Right lobe of liver (tissue), 6 donors: ENCODE results near the gene GTF3C2. TPM values are rescaled to one million over a fixed set of nuclear protein-coding genes. Genes with fewer than 3 reads are reported as not detected.

Experiments
- ATAC-seq, 4 donors: fragments of 200-7000 bp; cut with Tn5 transposase; one replicate each; pipeline ENCODE4 v1.9.1; 2020; ENCODE audit warnings: mild to moderate bottlenecking in 4 of 4, moderate library complexity in 4 of 4
- DNase-seq, 3 donors: peaks; one replicate each; pipeline ENCODE4 v3.0.0-alpha.2; 2020
- H3K27ac ChIP-seq, 3 donors: fragments of 200-600 bp; one replicate each; pipeline ENCODE4 v1.8.0; 2022
- H3K27me3 ChIP-seq, 2 donors: fragments of 200-600 bp; one replicate each; pipeline ENCODE4 v1.8.0; 2022
- H3K36me3 ChIP-seq, 4 donors: fragments of 200-600 bp; sonication (generic) in 1 of 4; one replicate each; pipeline versions ENCODE4 v1.5.1 to v1.8.0; 2017 to 2022; ENCODE audit warnings: control low read depth in 1 of 4
- H3K4me1 ChIP-seq, 4 donors: fragments of 200-600 bp; sonication (generic) in 1 of 4; one replicate each; pipeline versions ENCODE4 v1.5.1 to v1.8.0; 2017 to 2022; ENCODE audit warnings: control low read depth in 1 of 4
- H3K4me3 ChIP-seq, 3 donors: fragments of 200-600 bp; one replicate each; pipeline ENCODE4 v1.8.0; 2022
- H3K9me3 ChIP-seq, 4 donors: fragments of 200-600 bp; sonication (generic) in 1 of 4; one replicate each; pipeline versions ENCODE4 v1.5.1 to v1.8.0; 2017 to 2022; ENCODE audit warnings: control low read depth in 1 of 4
- CTCF ChIP-seq, 4 donors: fragments of 200-600 bp in 3 of 4; fragments of 450-650 bp in 1 of 4; IDR thresholded peaks; one replicate each; pipeline versions ENCODE4 v1.5.1 to v1.8.0; 2016 to 2022; ENCODE audit warnings: antibody characterized with exemption in 4 of 4, mild to moderate bottlenecking in 2 of 4
- POLR2A ChIP-seq: fragments of 450-650 bp; IDR thresholded peaks from one replicate; pipeline ENCODE4 v1.6.1; 2017; ENCODE audit warnings: antibody characterized with exemption, mild to moderate bottlenecking
- WGBS: methylation state at CpG from one replicate; pipeline ENCODE4 v1.1.6; 2018; ENCODE audit warnings: low coverage, low lambda C conversion rate; ENCODE audit not compliant: insufficient coverage; ENCODE audit errors: missing lambda C conversion rate; 5-methylcytosine and 5-hydroxymethylcytosine counted together
- intact Hi-C, 2 donors: fragments of 100-400 bp; cut with DNase I; formaldehyde crosslinking; loops; one replicate each; pipeline versions ENCODE4 v1.11.2 to v1.14.1; 2022
- total RNA-seq, 6 experiments: library from RNA; depleted of rRNA in 2 of 6; stranded (reverse); fragments of >200 nt in 2 of 6; fragmentation: NEBNext Ultra II Directional in 3 of 6; extraction: Animal tissue kit (Norgen Biotek cat#: 25700) in 3 of 6; gene quantifications; one replicate each; pipeline versions ENCODE4 v1.1.0 to v1.2.4, GENCODE V29; 2016 to 2023
- donor health status: DM: no; HTN: yes; CAD: no.
- donor health status: DM: no; HTN: no; CAD: no.
- donor health status: DM: no; HTN: no; CAD: no.
- donor health status: DM: no; HTN: yes; CAD: no.
- donor health status: DM: no; HTN: yes; CAD: no.

Gene GTF3C2
- total RNA-seq, 6 experiments from 2014 or later, result 13.4 to 20.1 (median 16.8) TPM

GRCh38 chr2:27290549-27290948 is 66.0 kb downstream of the GTF3C2 start:
- Histone ChIP-seq H3K4me1 (peaks cover 0 to 19% (median 6%) of the 10 kb centered on the region in 4 donors), H3K27ac (no peak overlapping the region), H3K36me3 (no peaks in the 10 kb centered on the region), H3K9me3 (no peaks in the 10 kb centered on the region), H3K4me3 (no peak overlapping the region), H3K27me3 (no peaks in the 10 kb centered on the region)
- intact Hi-C loops, result loop anchor here in 1 of 2 donors (10.0 kb wide), 1 partner anchor 196 kb away; no protein-coding TSS in a partner anchor
- no peak for ATAC-seq
- WGBS, result 67% methylated on average over 5 of the region's 5 CpGs
- TF ChIP-seq POLR2A (no peak), CTCF (IDR thresholded peaks at IDR 0.05) (no peak)
- no peak for DNase-seq

- peaks cover 0 to 16% (median 6%) of the 10 kb centered on the region in 4 donors for H3K4me1 ChIP-seq
- WGBS, result 52% methylated on average over 3 of the region's 3 CpGs
- no peak overlapping the region for H3K27ac ChIP-seq
- ATAC-seq (no peak), DNase-seq (no peak)
- H3K9me3 ChIP-seq, result no peaks in the 10 kb centered on the region
- no peaks in the 10 kb centered on the region for H3K27me3 ChIP-seq
- TF ChIP-seq CTCF (IDR thresholded peaks at IDR 0.05) (no peak), POLR2A (no peak)
- H3K36me3 ChIP-seq, result no peaks in the 10 kb centered on the region
- no peak overlapping the region for H3K4me3 ChIP-seq
- intact Hi-C loops, result no loop called here
Measured at GRCh38 chr2:27288610-27289009, 68.0 kb downstream of the GTF3C2 start.

- peaks cover 0 to 5% (median 0%) of the 10 kb centered on the region in 4 donors for H3K4me1 ChIP-seq
Measured at GRCh38 chr2:27285481-27285880, 71.1 kb downstream of the GTF3C2 start.

GRCh38 chr2:27284996-27285395 is 71.6 kb downstream of the GTF3C2 start:
- no peaks in the 10 kb centered on the region for H3K36me3 ChIP-seq
- no peaks in the 10 kb centered on the region for H3K27me3 ChIP-seq
- H3K4me1 ChIP-seq, result peaks cover 0 to 5% (median 0%) of the 10 kb centered on the region in 4 donors
- ATAC-seq (no peak), DNase-seq (no peak)
- no peak overlapping the region for H3K4me3 ChIP-seq
- intact Hi-C loops, result no loop called here
- H3K9me3 ChIP-seq, result no peaks in the 10 kb centered on the region
- WGBS, result 78% methylated on average over 1 of the region's 1 CpG
- TF ChIP-seq CTCF (IDR thresholded peaks at IDR 0.05), result no peak
- TF ChIP-seq POLR2A, result no peak
- no peak overlapping the region for H3K27ac ChIP-seq

More at GRCh38 chr2:27285481-27285880, 71.1 kb downstream of the GTF3C2 start:
- Histone ChIP-seq H3K27ac (no peak overlapping the region), H3K9me3 (no peaks in the 10 kb centered on the region), H3K36me3 (no peaks in the 10 kb centered on the region), H3K27me3 (no peaks in the 10 kb centered on the region), H3K4me3 (no peak overlapping the region)
- DNase-seq, result no peak
- WGBS, result 72% methylated on average over 6 of the region's 6 CpGs
- no peak for TF ChIP-seq POLR2A
- no peak for TF ChIP-seq CTCF (IDR thresholded peaks at IDR 0.05)
- no peak for ATAC-seq
- intact Hi-C loops, result no loop called here

- no peak for TF ChIP-seq CTCF (IDR thresholded peaks at IDR 0.05)
- no peak for TF ChIP-seq POLR2A
- H3K4me3 ChIP-seq, result no peak overlapping the region
- H3K9me3 ChIP-seq, result no peaks in the 10 kb centered on the region
- ATAC-seq (peak in 1 of 4 donors; percentile 26), DNase-seq (no peak)
- no peaks in the 10 kb centered on the region for H3K27me3 ChIP-seq
- peaks cover 0 to 5% (median 0%) of the 10 kb centered on the region in 4 donors for H3K4me1 ChIP-seq
- 56% methylated on average over 3 of the region's 5 CpGs for WGBS
- intact Hi-C loops, result no loop called here
- H3K36me3 ChIP-seq, result no peaks in the 10 kb centered on the region
- H3K27ac ChIP-seq, result no peak overlapping the region
Measured at GRCh38 chr2:27282892-27283291, 73.7 kb downstream of the GTF3C2 start.
